ENCODE measurements around the gene RARG. TPM values are rescaled to one million over a fixed set of nuclear protein-coding genes. Genes with fewer than 3 reads are reported as not detected.

The RARG gene
- total RNA-seq, 1 donor from 2014 or later: 13.1 TPM

GRCh38 chr12:53245286-53245685 lies 13.3 kb upstream of the RARG start:
- DNase-seq (ENCODE audit: low read depth in 2 of 2): no peak

- no peak for DNase-seq (ENCODE audit: low read depth in 2 of 2)
Observed at GRCh38 chr12:53244337-53244736, 12.3 kb upstream of the RARG start.

GRCh38 chr12:53241623-53242412 lies 9.8 kb upstream of the RARG start:
- DNase-seq (ENCODE audit: low read depth in 2 of 2): no peak

GRCh38 chr12:53239643-53240258 lies 7.7 kb upstream of the RARG start:
- no peak for DNase-seq (ENCODE audit: low read depth in 2 of 2)

- DNase-seq (ENCODE audit: low read depth in 2 of 2): no peak
Observed at GRCh38 chr12:53236443-53237111, 4.6 kb upstream of the RARG start.

- DNase-seq (ENCODE audit: low read depth in 2 of 2): no peak
Observed at GRCh38 chr12:53235742-53236442, 3.9 kb upstream of the RARG start.

GRCh38 chr12:53235164-53235563 lies 3.2 kb upstream of the RARG start:
- no peak for DNase-seq (ENCODE audit: low read depth in 2 of 2)

- no peak for DNase-seq (ENCODE audit: low read depth in 2 of 2)
Observed at GRCh38 chr12:53234271-53234914, 2.4 kb upstream of the RARG start.

GRCh38 chr12:53233671-53234121 lies 1.7 kb upstream of the RARG start:
- no peak for DNase-seq (ENCODE audit: low read depth in 2 of 2)

- DNase-seq (ENCODE audit: low read depth in 2 of 2): no peak
Observed at GRCh38 chr12:53232646-53233461, 845 bp upstream of the RARG start.

GRCh38 chr12:53231671-53231920 lies 413 bp downstream of the RARG start:
- no peak for DNase-seq (ENCODE audit: low read depth in 2 of 2)

GRCh38 chr12:53230108-53230845 lies 1.7 kb downstream of the RARG start:
- no peak for DNase-seq (ENCODE audit: low read depth in 2 of 2)

- no peak for DNase-seq (ENCODE audit: low read depth in 2 of 2)
Observed at GRCh38 chr12:53229454-53229853, 2.6 kb downstream of the RARG start.

GRCh38 chr12:53227836-53228235 lies 4.2 kb downstream of the RARG start:
- DNase-seq (ENCODE audit: low read depth in 2 of 2): no peak

GRCh38 chr12:53227341-53227740 lies 4.7 kb downstream of the RARG start:
- no peak for DNase-seq (ENCODE audit: low read depth in 2 of 2)

GRCh38 chr12:53226815-53227214 lies 5.2 kb downstream of the RARG start:
- DNase-seq (ENCODE audit: low read depth in 2 of 2): no peak

GRCh38 chr12:53225635-53226424 lies 6.2 kb downstream of the RARG start:
- DNase-seq (ENCODE audit: low read depth in 2 of 2): no peak

GRCh38 chr12:53224897-53225634 lies 6.9 kb downstream of the RARG start:
- DNase-seq (ENCODE audit: low read depth in 2 of 2): no peak
